Measurements from ENCODE around the gene PVALEF.

DNA sequence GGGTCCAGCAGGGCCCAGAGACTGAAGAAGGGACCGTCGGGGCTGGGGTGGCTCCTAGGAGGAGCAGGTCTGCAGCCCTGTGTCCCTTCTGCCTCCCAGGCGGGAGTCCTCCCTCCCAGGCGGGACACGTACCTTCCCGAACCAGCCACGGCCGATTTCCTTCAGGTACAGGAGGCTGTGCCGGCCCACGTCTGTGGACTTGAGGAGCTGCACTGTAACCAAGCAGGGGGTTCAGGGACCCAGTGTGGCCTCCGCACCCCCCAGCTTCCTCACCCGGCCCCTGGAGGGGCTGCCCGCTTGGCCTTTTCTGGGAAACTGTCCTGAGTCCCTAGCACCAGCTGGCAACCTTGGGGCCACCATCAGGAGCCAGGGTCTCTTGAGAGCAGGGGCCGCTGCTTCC lies 37.0 kb upstream of the PVALEF start:
- TF ChIP-seq EP300 (IDR thresholded peaks at IDR 0.05; ENCODE audit: borderline replicate concordance) (no peak), FOXM1 (IDR thresholded peaks at IDR 0.05; ENCODE audit: borderline replicate concordance, low read depth) (no peak), MAX (IDR thresholded peaks at IDR 0.05) (no peak), CEBPB (IDR thresholded peaks at IDR 0.05) (no peak), EGR1 (IDR thresholded peaks at IDR 0.05) (no peak), YY1 (IDR thresholded peaks at IDR 0.05; ENCODE audit: low read depth) (no peak), TAF1 (IDR thresholded peaks at IDR 0.05; ENCODE audit: low read depth) (no peak), RAD21 (IDR thresholded peaks at IDR 0.05; ENCODE audit: low read depth) (no peak)

Data from Ishikawa (cell line).